K562 (cell line): Measurements from ENCODE around the gene ROMO1. TPM values are rescaled to one million over a fixed set of nuclear protein-coding genes. Genes with fewer than 3 reads are reported as not detected.
A peak's percentile ranks its signal among the peaks of the same experiment; 100 is the strongest.
"Not testable (repeated sequence)": the region's sequence is repeated elsewhere in the genome, so short reads cannot be mapped to it uniquely, and the experiment has no call there.

Experiments used
- ATAC-seq: fragments of 200-7000 bp; cut with Tn5 transposase; 3 replicates; pipeline ENCODE4 v1.9.1; 2020; ENCODE audit warnings: moderate library complexity
- BruUV-seq: library from RNA; stranded (reverse); fragments of 400-500 nt; replicated peaks from 2 replicates; lab custom pipeline; 2021; lab: Mats Ljungman, UMichigan
- CTCF ChIA-PET: fragments of 300-600 bp; formaldehyde crosslinking; extraction: SDS; loops from one replicate; lab custom pipeline; 2021; ENCODE audit warnings: low intra/inter-chr PET ratio; lab: Yijun Ruan, JAX
- POLR2A ChIA-PET: fragments of 300-600, 350-650 bp; sonication (Branson Sonifier 250); formaldehyde crosslinking; extraction: SDS; loops from one replicate; lab custom pipeline; 2021; ENCODE audit warnings: antibody characterized with exemption, inconsistent platforms; lab: Yijun Ruan, JAX
- DNase-seq, 4 experiments: peaks; one replicate each; pipeline versions ENCODE4 v3.0.0 to v3.0.0-alpha.2; 2011 to 2018; ENCODE audit warnings: low spot score in 3 of 4, mixed read lengths in 3 of 4; ENCODE audit errors: extremely low read depth in 1 of 4
- FAIRE-seq: peaks from 2 replicates; lab custom pipeline; 2011; peaks lifted over from hg19 to GRCh38; lab: Jason Lieb, UNC
- H2AFZ ChIP-seq: 2 replicates; pipeline ENCODE4 v1.6.0; 2011; ENCODE audit warnings: low read depth, low read length, control low read depth, inconsistent platforms
- H3K27ac ChIP-seq: fragments of 200-600 bp; 3 replicates; pipeline ENCODE4 v1.8.0; 2011; ENCODE audit warnings: low read depth, mild to moderate bottlenecking, control low read depth, inconsistent platforms, low read length, moderate library complexity, mixed read lengths; ENCODE audit errors: extremely low read depth
- H3K27me3 ChIP-seq, 2 experiments: fragments of 300-600 bp in 1 of 2; 2 replicates in 1 of 2; 3 replicates in 1 of 2; pipeline versions ENCODE4 v1.6.0 to v1.8.0; 2011; ENCODE audit warnings: inconsistent platforms in 2 of 2, low read length in 2 of 2, mild to moderate bottlenecking in 1 of 2, mixed read lengths in 1 of 2, moderate library complexity in 1 of 2; ENCODE audit not compliant: control insufficient read depth in 2 of 2, insufficient read depth in 2 of 2
- H3K36me3 ChIP-seq: fragments of 300-600 bp; 3 replicates; pipeline ENCODE4 v1.8.0; 2011; ENCODE audit warnings: mild to moderate bottlenecking, low read length, inconsistent platforms; ENCODE audit not compliant: control insufficient read depth, insufficient read depth
- H3K4me1 ChIP-seq, 2 experiments: fragments of 200-600 bp in 1 of 2; replicated peaks in 1 of 2; 2 replicates in 1 of 2; 3 replicates in 1 of 2; pipeline versions ENCODE4 v1.5.1 to v1.8.0; 2011; ENCODE audit warnings: inconsistent platforms in 2 of 2, low read length in 2 of 2, mild to moderate bottlenecking in 1 of 2, mixed read lengths in 1 of 2, moderate library complexity in 1 of 2; ENCODE audit not compliant: control insufficient read depth in 2 of 2, insufficient read depth in 2 of 2
- H3K4me2 ChIP-seq: 2 replicates; pipeline ENCODE4 v1.6.1; 2011; ENCODE audit warnings: low read length, control low read depth, inconsistent platforms, mixed read lengths; ENCODE audit not compliant: insufficient read depth
- H3K4me3 ChIP-seq: fragments of 200-600 bp; sonication (generic), shearing (Covaris generic); 2 replicates; pipeline ENCODE4 v1.5.1; 2016; ENCODE audit warnings: control low read depth, inconsistent platforms
- H3K79me2 ChIP-seq: fragments of 200-600 bp; 3 replicates; pipeline ENCODE4 v1.8.0; 2011; ENCODE audit warnings: low read length, inconsistent platforms; ENCODE audit not compliant: control insufficient read depth, insufficient read depth
- H3K9ac ChIP-seq, 2 experiments: 2 replicates each; pipeline versions ENCODE4 v1.6.0 to v1.6.1; 2011; ENCODE audit warnings: low read depth in 2 of 2, low read length in 2 of 2, control low read depth in 1 of 2, inconsistent platforms in 1 of 2, mild to moderate bottlenecking in 1 of 2, mixed read lengths in 1 of 2; ENCODE audit not compliant: insufficient read depth in 1 of 2
- H3K9me1 ChIP-seq: one replicate; pipeline ENCODE4 v1.6.0; 2011; ENCODE audit warnings: inconsistent platforms, mild to moderate bottlenecking, low read length, moderate library complexity; ENCODE audit not compliant: control insufficient read depth, insufficient read depth
- H3K9me3 ChIP-seq: replicated peaks from 2 replicates; pipeline ENCODE4 v1.5.1; 2011; ENCODE audit warnings: low read depth, low read length, inconsistent platforms; ENCODE audit not compliant: control insufficient read depth, insufficient read depth
- H4K20me1 ChIP-seq: replicated peaks from 2 replicates; pipeline ENCODE4 v1.6.1; 2011; ENCODE audit warnings: low read length, inconsistent platforms, mixed read lengths; ENCODE audit not compliant: control insufficient read depth, insufficient read depth
- HMG20B ChIP-seq: fragments of 250-450 bp; sonication (Bioruptor Pico); IDR thresholded peaks from 2 replicates; pipeline ENCODE4 v1.5.0; 2021; ENCODE audit warnings: mild to moderate bottlenecking
- MCM5 ChIP-seq: fragments of 450-650 bp; IDR thresholded peaks from 2 replicates; pipeline ENCODE4 v1.6.1; 2016; ENCODE audit warnings: low read depth
- ZNF263 ChIP-seq: sonication (generic); formaldehyde crosslinking; IDR thresholded peaks from 2 replicates; pipeline ENCODE4 v1.8.0; 2022; ENCODE audit warnings: mild to moderate bottlenecking, missing genetic modification reagents, borderline replicate concordance
- ZNF431 ChIP-seq: sonication (generic); formaldehyde crosslinking; IDR thresholded peaks from 2 replicates; pipeline ENCODE4 v1.8.0; 2022; ENCODE audit warnings: mild to moderate bottlenecking, missing genetic modification reagents
- ZNF436 ChIP-seq: fragments of 250-450, 450-650 bp; sonication (Bioruptor Pico); formaldehyde crosslinking; IDR thresholded peaks from 2 replicates; pipeline ENCODE4 v1.7.0; 2020; ENCODE audit warnings: mild to moderate bottlenecking
- ZNF707 ChIP-seq: fragments of 250-450 bp; sonication (Bioruptor Pico); conservative IDR thresholded peaks from 2 replicates; pipeline ENCODE4 v1.8.0; 2022; ENCODE audit warnings: inconsistent platforms, mild to moderate bottlenecking, moderate library complexity
- WGBS: fragments of 100-300 bp; shearing (Covaris generic); methylation state at CpG from one replicate; pipeline ENCODE4 v1.1.6; 2016; ENCODE audit warnings: low coverage, mixed read lengths; ENCODE audit not compliant: insufficient coverage; ENCODE audit errors: missing lambda C conversion rate; 5-methylcytosine and 5-hydroxymethylcytosine counted together
- in situ Hi-C: fragments of 300-500 bp; cut with MboI; formaldehyde crosslinking; loops from 4 replicates; pipeline ENCODE4 v1.15.0; 2018; ENCODE audit warnings: inconsistent platforms, mixed read lengths
- intact Hi-C: fragments of 100-400 bp; cut with micrococcal nuclease; formaldehyde crosslinking; loops from 2 replicates; pipeline ENCODE4 v1.14.2; 2022
- polyA plus RNA-seq, 8 experiments: library from polyadenylated mRNA; depleted of rRNA in 4 of 8; stranded (reverse) in 5 of 8; unstranded in 3 of 8; fragments of >200 nt; fragmentation: Nextera tagmentation in 2 of 8; fragmentation: Illumina TruSeq in 1 of 8; extraction: Ambion mirVana in 2 of 8; extraction: Trizol in 1 of 8; gene quantifications; 2 replicates each; pipeline versions ENCODE4 v1.2.1 to v1.2.3, GENCODE V29; 2011 to 2014; ENCODE audit warnings: inconsistent platforms in 1 of 8, missing spikeins in 1 of 8
- total RNA-seq, 7 experiments: library from RNA; depleted of rRNA in 6 of 7; stranded (reverse); fragments of >200 nt in 6 of 7; fragmentation: Illumina TruSeq in 2 of 7; extraction: Trizol in 2 of 7; gene quantifications; 2 replicates each; pipeline versions ENCODE4 v1.2.1 to v1.2.3, GENCODE V29; 2011 to 2021; ENCODE audit warnings: low replicate concordance in 1 of 7

Gene ROMO1
- total and polyA plus RNA-seq, 9 of the 15 experiments (the other 6 are each of a cell fraction or from before 2014, with no cell fraction given), result 31.8 to 741 (median 226) TPM

- intact Hi-C loops (no loop called here), in situ Hi-C loops (no loop called here)
- Histone ChIP-seq H3K27ac (no peak overlapping the region), H3K9ac (no peak overlapping the region), H3K79me2 (no peaks in the 10 kb centered on the region), H3K4me2 (no peak overlapping the region), H4K20me1 (no peaks in the 10 kb centered on the region), H3K27me3 (no peaks in the 10 kb centered on the region), H3K36me3 (peaks cover 32% of the 10 kb centered on the region; the same call in 2 of the 3 replicates), H2AFZ (no peak overlapping the region), H3K9me1 (no peaks in the 10 kb centered on the region), H3K4me1 (no peaks in the 10 kb centered on the region), H3K9me3 (no peaks in the 10 kb centered on the region), H3K4me3 (no peak overlapping the region)
- POLR2A ChIA-PET, result interaction anchor here (0.6 to 1.3 kb wide), 3 partner anchors 10 to 22 kb away, joined by 3 read pairs; partner anchors contain the start of gene ROMO1
- 66% methylated on average over 4 of the region's 4 CpGs for WGBS
- FAIRE-seq (no peak), ATAC-seq (peak; percentile 58; the same call in 2 of the 3 replicates), DNase-seq (no peak)
- CTCF ChIA-PET, result no interaction called here
- TF ChIP-seq ZNF263 (peak; percentile 87), MCM5 (no peak)
- no TSS peak for BruUV-seq
Measured at GRCh38 chr20:35680452-35681183, 18.6 kb upstream of the ROMO1 start.

- no peaks in the 10 kb centered on the region for H3K4me1 ChIP-seq
- no peak overlapping the region for H3K4me2 ChIP-seq
- ChIA-PET POLR2A (no interaction called here), CTCF (no interaction called here)
- no TSS peak for BruUV-seq
- H3K27me3 ChIP-seq, result no peaks in the 10 kb centered on the region
- H3K27ac ChIP-seq, result no peak overlapping the region
- FAIRE-seq (no peak), ATAC-seq (no peak), DNase-seq (no peak)
- TF ChIP-seq HMG20B (CRISPR knock-in tag) (no peak), ZNF707 (CRISPR knock-in tag) (no peak), ZNF431 (CRISPR knock-in tag) (no peak), ZNF436 (CRISPR knock-in tag) (no peak)
- in situ Hi-C loops (no loop called here), intact Hi-C loops (no loop called here)
- H3K9me3 ChIP-seq, result no peaks in the 10 kb centered on the region
- no peaks in the 10 kb centered on the region for H3K9me1 ChIP-seq
- H2AFZ ChIP-seq, result no peak overlapping the region
- peaks cover 37% of the 10 kb centered on the region; the same call in 2 of the 3 replicates for H3K36me3 ChIP-seq
- H3K79me2 ChIP-seq, result no peaks in the 10 kb centered on the region
- no peaks in the 10 kb centered on the region for H4K20me1 ChIP-seq
- 65% methylated on average over 1 of the region's 1 CpG for WGBS
- no peak overlapping the region for H3K4me3 ChIP-seq
- H3K9ac ChIP-seq, result no peak overlapping the region
Measured at GRCh38 chr20:35681960-35682359, 17.2 kb upstream of the ROMO1 start.

- H2AFZ ChIP-seq, H3K4me2 ChIP-seq, H3K27ac ChIP-seq, H3K4me3 ChIP-seq, H4K20me1 ChIP-seq, CTCF ChIA-PET, ATAC-seq, DNase-seq, H3K9me1 ChIP-seq, H3K27me3 ChIP-seq, FAIRE-seq, BruUV-seq, H3K9me3 ChIP-seq, intact Hi-C loops, H3K4me1 ChIP-seq, H3K79me2 ChIP-seq, H3K9ac ChIP-seq, in situ Hi-C loops: not testable (repeated sequence)
- 91% methylated on average over 9 of the region's 9 CpGs for WGBS
- peaks cover 49% of the 10 kb centered on the region for H3K36me3 ChIP-seq
- POLR2A ChIA-PET, result interaction anchor here (0.7 to 1.8 kb wide), 3 partner anchors 15 to 268 kb away, joined by 3 to 5 read pairs (median 3); partner anchors contain the start of gene SCAND1
Measured at GRCh38 chr20:35685368-35685767, 13.8 kb upstream of the ROMO1 start.
